Mucosa of descending colon (tissue), 3 donors: Measurements from ENCODE around the gene DCAF6. TPM values are rescaled to one million over a fixed set of nuclear protein-coding genes. Genes with fewer than 3 reads are reported as not detected.

ENCODE experiments used
- ATAC-seq: fragments of 200-7000 bp; cut with Tn5 transposase; one replicate; pipeline ENCODE4 v1.9.1; 2020; ENCODE audit warnings: mild to moderate bottlenecking, moderate library complexity
- DNase-seq, 3 donors: peaks; one replicate each; pipeline ENCODE4 v3.0.0-alpha.2; 2020
- H3K36me3 ChIP-seq: fragments of 200-600 bp; one replicate; pipeline ENCODE4 v1.8.0; 2021; ENCODE audit warnings: low read depth, mild to moderate bottlenecking
- H3K4me1 ChIP-seq: fragments of 200-600 bp; one replicate; pipeline ENCODE4 v1.8.0; 2021; ENCODE audit warnings: low read depth, mild to moderate bottlenecking
- H3K4me3 ChIP-seq: fragments of 200-600 bp; one replicate; pipeline ENCODE4 v1.8.0; 2021; ENCODE audit warnings: mild to moderate bottlenecking
- H3K9me3 ChIP-seq: fragments of 200-600 bp; one replicate; pipeline ENCODE4 v1.8.0; 2021; ENCODE audit warnings: mild to moderate bottlenecking
- CTCF ChIP-seq: fragments of 200-600 bp; IDR thresholded peaks from one replicate; pipeline ENCODE4 v1.8.0; 2022; ENCODE audit warnings: antibody characterized with exemption, mild to moderate bottlenecking
- intact Hi-C, 2 donors: fragments of 100-400 bp; cut with DNase I in 1 of 2; cut with micrococcal nuclease in 1 of 2; formaldehyde crosslinking; loops; one replicate each; pipeline versions ENCODE4 v1.11.0 to v1.11.1; 2022; cut with DNase I, micrococcal nuclease
- total RNA-seq, 3 donors: library from RNA; stranded (reverse); fragmentation: NEBNext Ultra II Directional in 2 of 3; extraction: Animal tissue kit (Norgen Biotek cat#: 25700) in 2 of 3; gene quantifications; one replicate each; pipeline versions ENCODE4 v1.2.1 to v1.2.4, GENCODE V29; 2021 to 2023
- donor health status: DM: no; HTN: no; CAD: no; lungs with moderate emphysema.
- donor health status: DM: no; HTN: no; CAD: no.
- donor health status: DM: no; HTN: yes; CAD: no.

DCAF6 gene
- total RNA-seq, 3 donors from 2014 or later: 57.1 to 71.7 (median 62.2) TPM

DNA sequence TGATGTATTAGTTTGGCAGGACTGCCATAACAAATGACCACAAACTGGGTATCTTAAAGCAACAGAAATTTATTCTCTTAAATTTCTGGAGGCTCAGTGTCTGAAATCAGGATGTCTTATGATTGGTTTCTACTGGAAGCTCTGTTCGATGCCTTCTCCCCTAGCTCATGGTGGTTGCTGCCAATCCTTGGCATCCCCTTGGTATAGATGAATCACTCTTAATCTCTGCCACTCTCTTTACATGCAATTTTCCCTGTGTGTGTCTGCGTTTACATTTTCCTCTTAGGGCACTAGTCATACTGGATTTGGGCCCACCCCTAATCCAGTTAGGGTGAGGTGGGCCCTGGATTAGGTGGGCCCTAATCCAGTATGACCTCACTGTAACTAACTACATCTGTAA lies 55.1 kb downstream of the DCAF6 start:
- H3K36me3 ChIP-seq: no peaks in the 10 kb centered on the region
- H3K9me3 ChIP-seq: no peaks in the 10 kb centered on the region
- ATAC-seq (no peak), DNase-seq (no peak)
- H3K4me3 ChIP-seq: no peak overlapping the region
- no peaks in the 10 kb centered on the region for H3K4me1 ChIP-seq
- TF ChIP-seq CTCF: no peak
- intact Hi-C loops: no loop called here

DNA sequence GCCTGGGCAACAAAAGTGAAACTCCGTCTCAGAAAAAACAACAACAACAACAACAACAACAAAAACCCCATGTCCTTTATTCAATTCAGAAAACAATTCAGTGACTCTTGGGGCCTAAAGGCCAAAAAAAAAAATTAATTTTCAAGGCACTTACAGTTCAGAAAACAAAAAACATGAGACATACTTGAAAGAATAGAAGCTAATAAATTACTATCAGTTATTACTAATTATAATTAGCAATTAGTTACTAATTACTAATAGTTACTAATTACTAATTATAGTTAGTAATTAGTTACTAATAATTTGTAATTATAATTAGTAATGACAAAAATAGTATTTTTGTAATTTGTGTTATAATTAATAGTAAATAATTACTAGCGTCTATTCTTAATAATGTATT lies 57.2 kb downstream of the DCAF6 start:
- DNase-seq (no peak), ATAC-seq (no peak)
- H3K4me3 ChIP-seq: no peak overlapping the region
- intact Hi-C loops: no loop called here
- H3K9me3 ChIP-seq: no peaks in the 10 kb centered on the region
- H3K36me3 ChIP-seq: no peaks in the 10 kb centered on the region
- TF ChIP-seq CTCF: no peak
- no peaks in the 10 kb centered on the region for H3K4me1 ChIP-seq

- no peak overlapping the region for H3K4me3 ChIP-seq
- H3K4me1 ChIP-seq: no peaks in the 10 kb centered on the region
- DNase-seq (no peak), ATAC-seq (no peak)
- TF ChIP-seq CTCF: no peak
- H3K9me3 ChIP-seq: no peaks in the 10 kb centered on the region
- intact Hi-C loops: no loop called here
- no peaks in the 10 kb centered on the region for H3K36me3 ChIP-seq
Observed at GRCh38 chr1:167994560-167994959, 58.1 kb downstream of the DCAF6 start.

DNA sequence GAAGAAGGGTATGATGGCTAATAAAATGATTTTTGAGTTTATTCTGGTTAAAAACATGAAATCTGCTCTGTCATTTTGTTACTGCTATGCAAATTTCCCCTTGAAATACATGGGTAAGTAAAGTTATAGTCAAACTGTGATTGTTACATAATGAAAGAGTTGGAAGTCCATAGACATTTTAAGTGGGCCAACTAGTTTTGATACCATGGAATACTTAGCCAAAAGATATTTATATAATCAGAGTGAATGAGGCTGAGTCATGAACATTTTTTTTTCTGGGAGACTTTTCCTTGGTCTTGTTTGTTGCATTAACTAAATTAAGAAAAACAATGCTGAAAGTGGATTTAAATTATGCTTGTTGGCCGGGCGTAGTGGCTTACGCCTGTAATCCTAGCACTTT lies 58.6 kb downstream of the DCAF6 start:
- intact Hi-C loops: no loop called here
- DNase-seq: no peak
- Histone ChIP-seq H3K36me3 (no peaks in the 10 kb centered on the region), H3K4me3 (no peak overlapping the region), H3K4me1 (no peaks in the 10 kb centered on the region), H3K9me3 (no peaks in the 10 kb centered on the region)
- TF ChIP-seq CTCF: no peak
- no peak for ATAC-seq

GRCh38 chr1:167996266-167996665 lies 59.8 kb downstream of the DCAF6 start:
- no peak for TF ChIP-seq CTCF
- intact Hi-C loops: no loop called here
- no peak for DNase-seq
- ATAC-seq: no peak
- no peaks in the 10 kb centered on the region for H3K9me3 ChIP-seq
- H3K4me3 ChIP-seq: no peak overlapping the region
- H3K36me3 ChIP-seq: no peaks in the 10 kb centered on the region
- no peaks in the 10 kb centered on the region for H3K4me1 ChIP-seq

DNA sequence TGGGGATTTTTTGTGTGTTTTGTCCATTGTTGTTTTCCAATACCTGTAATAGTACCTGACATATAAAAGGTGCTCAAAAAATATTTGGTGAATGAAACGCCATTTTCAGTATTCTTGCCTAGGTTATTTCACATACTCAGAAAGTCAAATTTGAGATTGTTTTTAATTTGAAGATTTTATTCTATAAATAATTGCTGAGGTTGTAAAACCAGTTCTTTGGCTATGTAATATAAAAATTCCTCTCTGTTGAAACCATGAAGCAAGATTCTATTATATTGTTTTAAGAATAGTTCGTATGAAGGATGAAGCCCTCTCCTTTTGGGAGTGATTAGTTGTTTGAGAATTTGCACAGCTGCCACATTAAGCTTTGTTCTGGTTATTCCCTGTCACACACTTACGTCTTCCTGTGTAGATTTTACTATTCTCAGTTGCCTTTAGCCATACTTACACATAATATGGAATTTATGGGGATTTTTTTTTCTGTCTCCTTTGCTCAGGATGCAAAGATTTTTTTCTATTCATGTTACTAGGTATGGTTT lies 60.6 kb downstream of the DCAF6 start:
- Histone ChIP-seq H3K4me3 (no peak overlapping the region), H3K4me1 (no peaks in the 10 kb centered on the region), H3K36me3 (no peaks in the 10 kb centered on the region), H3K9me3 (no peaks in the 10 kb centered on the region)
- ATAC-seq (no peak), DNase-seq (no peak)
- intact Hi-C loops: no loop called here
- no peak for TF ChIP-seq CTCF
